H9 (cell line): ENCODE measurements around the gene STRADA. TPM values are rescaled to one million over a fixed set of nuclear protein-coding genes. Genes with fewer than 3 reads are reported as not detected.

ENCODE experiments used
- DNase-seq: peaks from one replicate; pipeline ENCODE4 v3.0.0-alpha.2; 2017
- H2AFZ ChIP-seq: one replicate; pipeline ENCODE4 v1.6.1; 2013; ENCODE audit warnings: mild to moderate bottlenecking, low read length, control low read depth, moderate library complexity
- H2AK5ac ChIP-seq: 2 replicates; pipeline ENCODE4 v1.6.1; 2013; ENCODE audit warnings: low read length, control low read depth, mixed read lengths; ENCODE audit not compliant: insufficient read length
- H2BK120ac ChIP-seq: one replicate; pipeline ENCODE4 v1.6.1; 2013; ENCODE audit warnings: low read depth, mild to moderate bottlenecking, low read length, control low read depth, inconsistent platforms; ENCODE audit not compliant: poor library complexity, severe bottlenecking
- H2BK12ac ChIP-seq: 2 replicates; pipeline ENCODE4 v1.6.1; 2013; ENCODE audit warnings: low read length, control low read depth, mixed read lengths, low read depth; ENCODE audit not compliant: insufficient read length
- H2BK15ac ChIP-seq: 2 replicates; pipeline ENCODE4 v1.6.1; 2013; ENCODE audit warnings: low read depth, low read length, control low read depth
- H2BK20ac ChIP-seq: one replicate; pipeline ENCODE4 v1.6.1; 2013; ENCODE audit warnings: low read depth, mild to moderate bottlenecking, low read length, control low read depth, inconsistent platforms; ENCODE audit not compliant: poor library complexity, severe bottlenecking
- H2BK5ac ChIP-seq: 2 replicates; pipeline ENCODE4 v1.6.1; 2013; ENCODE audit warnings: low read length, control low read depth, mixed read lengths; ENCODE audit not compliant: insufficient read length
- H3K14ac ChIP-seq: 2 replicates; pipeline ENCODE4 v1.6.1; 2013; ENCODE audit warnings: low read length, control low read depth; ENCODE audit not compliant: insufficient read depth
- H3K18ac ChIP-seq: 2 replicates; pipeline ENCODE4 v1.6.1; 2013; ENCODE audit warnings: low read depth, mild to moderate bottlenecking, mixed read lengths, low read length, control low read depth; ENCODE audit not compliant: insufficient read length
- H3K23ac ChIP-seq: 2 replicates; pipeline ENCODE4 v1.6.1; 2013; ENCODE audit warnings: low read length, control low read depth, mixed read lengths, low read depth; ENCODE audit not compliant: insufficient read length
- H3K23me2 ChIP-seq: 2 replicates; pipeline ENCODE4 v1.6.1; 2013; ENCODE audit warnings: low read depth, mild to moderate bottlenecking, mixed read lengths, low read length, control low read depth; ENCODE audit not compliant: insufficient read length, poor library complexity, severe bottlenecking
- H3K27ac ChIP-seq: 2 replicates; pipeline ENCODE4 v1.5.1; 2013; ENCODE audit warnings: low read length, control low read depth, mixed read lengths, low read depth; ENCODE audit not compliant: insufficient read length
- H3K27me3 ChIP-seq: 2 replicates; pipeline ENCODE4 v1.6.1; 2013; ENCODE audit warnings: low read length, control low read depth, inconsistent platforms; ENCODE audit not compliant: insufficient read depth
- H3K4ac ChIP-seq: 2 replicates; pipeline ENCODE4 v1.6.1; 2013; ENCODE audit warnings: low read depth, mild to moderate bottlenecking, control low read depth, inconsistent platforms, low read length, moderate library complexity
- H3K4me1 ChIP-seq: 2 replicates; pipeline ENCODE4 v1.6.1; 2013; ENCODE audit warnings: low read length, control low read depth, inconsistent platforms; ENCODE audit not compliant: insufficient read depth
- H3K4me2 ChIP-seq: 2 replicates; pipeline ENCODE4 v1.6.1; 2013; ENCODE audit warnings: low read length, control low read depth, mixed read lengths; ENCODE audit not compliant: insufficient read length, insufficient read depth
- H3K56ac ChIP-seq: 2 replicates; pipeline ENCODE4 v1.6.1; 2013; ENCODE audit warnings: low read depth, mild to moderate bottlenecking, mixed read lengths, low read length, control low read depth; ENCODE audit not compliant: insufficient read length
- H3K79me1 ChIP-seq: 2 replicates; pipeline ENCODE4 v1.6.1; 2013; ENCODE audit warnings: low read depth, mild to moderate bottlenecking, moderate library complexity, low read length, control low read depth, inconsistent platforms; ENCODE audit not compliant: insufficient read depth, poor library complexity, severe bottlenecking
- H3K79me2 ChIP-seq: 2 replicates; pipeline ENCODE4 v1.6.1; 2013; ENCODE audit warnings: low read length, control low read depth, inconsistent platforms; ENCODE audit not compliant: insufficient read depth
- H3K9ac ChIP-seq: 2 replicates; pipeline ENCODE4 v1.6.1; 2013; ENCODE audit warnings: low read length, control low read depth, mixed read lengths; ENCODE audit not compliant: insufficient read length; ENCODE audit errors: extremely low read depth
- H3K9me3 ChIP-seq: one replicate; pipeline ENCODE4 v1.6.1; 2013; ENCODE audit warnings: low read depth, low read length, inconsistent platforms; ENCODE audit not compliant: control insufficient read depth
- H3T11ph ChIP-seq: one replicate; pipeline ENCODE4 v1.6.1; 2013; ENCODE audit warnings: mild to moderate bottlenecking, low read length, control low read depth, inconsistent platforms
- H4K20me1 ChIP-seq: one replicate; pipeline ENCODE4 v1.6.1; 2013; ENCODE audit not compliant: control insufficient read depth, insufficient read length, insufficient read depth
- H4K5ac ChIP-seq: 2 replicates; pipeline ENCODE4 v1.6.1; 2013; ENCODE audit warnings: low read depth, mild to moderate bottlenecking, mixed read lengths, low read length, control low read depth; ENCODE audit not compliant: insufficient read length
- H4K8ac ChIP-seq: replicated peaks from 2 replicates; pipeline ENCODE4 v1.6.1; 2013; ENCODE audit warnings: low read length, control low read depth, mixed read lengths, low read depth; ENCODE audit not compliant: insufficient read length
- H4K91ac ChIP-seq: 2 replicates; pipeline ENCODE4 v1.6.1; 2013; ENCODE audit warnings: low read depth, mild to moderate bottlenecking, moderate library complexity, mixed read lengths, low read length, control low read depth; ENCODE audit not compliant: insufficient read length
- H3K27ac Mint-ChIP-seq, 3 experiments: 2 replicates in 2 of 3; 3 replicates in 1 of 3; pipeline ENCODE4 v1.8.0; 2020 to 2021; ENCODE audit warnings: mixed read lengths in 3 of 3, mild to moderate bottlenecking in 1 of 3, moderate library complexity in 1 of 3
- H3K27me3 Mint-ChIP-seq: 2 replicates; pipeline ENCODE4 v1.8.0; 2021; ENCODE audit warnings: low read depth, mild to moderate bottlenecking, moderate library complexity, mixed read lengths
- H3K36me3 Mint-ChIP-seq, 3 experiments: 2 replicates in 2 of 3; 3 replicates in 1 of 3; pipeline ENCODE4 v1.8.0; 2020 to 2021; ENCODE audit warnings: low read depth in 3 of 3, mixed read lengths in 3 of 3; ENCODE audit not compliant: insufficient read depth in 1 of 3
- H3K4me1 Mint-ChIP-seq, 2 experiments: 2 replicates each; pipeline ENCODE4 v1.8.0; 2020; ENCODE audit warnings: mixed read lengths in 2 of 2
- H3K4me3 Mint-ChIP-seq, 2 experiments: 2 replicates in 1 of 2; 3 replicates in 1 of 2; pipeline ENCODE4 v1.8.0; 2020 to 2021; ENCODE audit warnings: mild to moderate bottlenecking in 2 of 2, mixed read lengths in 2 of 2, moderate library complexity in 1 of 2
- H3K9me3 Mint-ChIP-seq, 2 experiments: 2 replicates in 1 of 2; 3 replicates in 1 of 2; pipeline ENCODE4 v1.8.0; 2020; ENCODE audit warnings: mild to moderate bottlenecking in 2 of 2, mixed read lengths in 2 of 2, moderate library complexity in 1 of 2
- CTCF ChIP-seq: fragments of 200-600 bp; sonication (generic); conservative IDR thresholded peaks from 3 replicates; pipeline ENCODE4 v1.8.0; 2021; ENCODE audit warnings: antibody characterized with exemption, mild to moderate bottlenecking
- WGBS: extraction: QIAGEN DNeasy Blood & Tissue Kit; methylation state at CpG from one replicate; pipeline ENCODE4 v1.1.7; 2013; ENCODE audit warnings: missing lambda C conversion rate, low lambda C conversion rate, mixed read lengths; ENCODE audit not compliant: insufficient read length; ENCODE audit errors: extremely low coverage; 5-methylcytosine and 5-hydroxymethylcytosine counted together
- total RNA-seq: library from RNA; stranded (reverse); gene quantifications from 2 replicates; pipeline ENCODE4 v1.2.1, GENCODE V29; 2021

STRADA gene
- total RNA-seq, 1 experiment from 2014 or later = 35.0 TPM

GRCh38 chr17:63741143-63741407 lies 524 bp downstream of the STRADA start:
- H3K18ac ChIP-seq = no peak overlapping the region
- peaks cover 16% of the 10 kb centered on the region for H3K23me2 ChIP-seq
- H2AFZ ChIP-seq = no peak overlapping the region
- no peak overlapping the region for H3K56ac ChIP-seq
- H3K9me3 Mint-ChIP-seq = no peaks in the 10 kb centered on the region
- H4K20me1 ChIP-seq = no peaks in the 10 kb centered on the region
- H3K79me1 ChIP-seq = no peaks in the 10 kb centered on the region
- H4K8ac ChIP-seq = no peak overlapping the region
- no peaks in the 10 kb centered on the region for H3K27me3 ChIP-seq
- peaks cover 3 to 9% (median 7%) of the 10 kb centered on the region in 3 experiments; a peak in 4 of 7 replicates for H3K36me3 Mint-ChIP-seq
- DNase-seq = no peak
- H3T11ph ChIP-seq = no peak overlapping the region
- peak overlapping the region; percentile 61 for H3K9ac ChIP-seq
- H3K4me2 ChIP-seq = peak overlapping the region; percentile 75
- no peak overlapping the region for H2BK120ac ChIP-seq
- WGBS = no CpG with 5 or more reads among the region's 14 CpGs
- no peaks in the 10 kb centered on the region for H3K79me2 ChIP-seq
- no peak overlapping the region for H3K23ac ChIP-seq
- no peaks in the 10 kb centered on the region for H3K9me3 ChIP-seq
- no peaks in the 10 kb centered on the region for H3K27me3 Mint-ChIP-seq
- H2BK5ac ChIP-seq = no peak overlapping the region
- H4K5ac ChIP-seq = no peak overlapping the region
- no peak for TF ChIP-seq CTCF
- H4K91ac ChIP-seq = no peak overlapping the region
- H3K4me1 ChIP-seq = no peaks in the 10 kb centered on the region
- no peak overlapping the region for H3K4ac ChIP-seq
- H2BK12ac ChIP-seq = no peak overlapping the region
- H3K14ac ChIP-seq = peak overlapping the region; percentile 92
- peaks cover 10 to 13% of the 10 kb centered on the region in 2 experiments for H3K4me1 Mint-ChIP-seq
- no peak overlapping the region for H2BK15ac ChIP-seq
- peak overlapping the region; percentile 95 to 97 (median 97) for H3K27ac Mint-ChIP-seq
- peak overlapping the region; percentile 90 to 99 for H3K4me3 Mint-ChIP-seq
- H2AK5ac ChIP-seq = no peak overlapping the region
- no peak overlapping the region for H2BK20ac ChIP-seq
- no peak overlapping the region for H3K27ac ChIP-seq
